T-helper 17 cell (primary cell): Measurements from ENCODE around the gene PIK3R5. TPM values are rescaled to one million over a fixed set of nuclear protein-coding genes. Genes with fewer than 3 reads are reported as not detected.
"Not testable (repeated sequence)": the region's sequence is repeated elsewhere in the genome, so short reads cannot be mapped to it uniquely, and the experiment has no call there.

Source experiments
- ATAC-seq: fragments of 150-1000 bp; cut with Tn5 transposase; 2 replicates; pipeline ENCODE4 v1.10.0; 2021; ENCODE audit warnings: mild to moderate bottlenecking, moderate library complexity
- DNase-seq, 3 donors: peaks; one replicate each; pipeline versions ENCODE4 v3.0.0 to v3.0.0-alpha.2; 2020 to 2021
- H3K9me3 ChIP-seq: one replicate; pipeline ENCODE4 v1.7.0; 2013; ENCODE audit warnings: low read length, mild to moderate bottlenecking; ENCODE audit not compliant: control insufficient read depth, poor library complexity, severe bottlenecking
- H3K27ac Mint-ChIP-seq: one replicate; pipeline ENCODE4 v1.8.0; 2022; ENCODE audit warnings: mild to moderate bottlenecking, moderate library complexity, mixed read lengths
- H3K27me3 Mint-ChIP-seq: one replicate; pipeline ENCODE4 v1.8.0; 2022; ENCODE audit warnings: mixed read lengths
- H3K36me3 Mint-ChIP-seq: one replicate; pipeline ENCODE4 v1.8.0; 2022; ENCODE audit warnings: low read depth, mixed read lengths
- H3K4me1 Mint-ChIP-seq: one replicate; pipeline ENCODE4 v1.8.0; 2022; ENCODE audit warnings: mild to moderate bottlenecking, mixed read lengths
- H3K4me3 Mint-ChIP-seq: one replicate; pipeline ENCODE4 v1.8.0; 2022; ENCODE audit warnings: mild to moderate bottlenecking, moderate library complexity, mixed read lengths
- total RNA-seq, 4 donors: library from RNA in 2 of 4; stranded (reverse) in 2 of 4; gene quantifications; one replicate each; pipeline ENCODE4 v1.2.3 and lab custom pipeline; 2022 to 2026

Gene PIK3R5
- total RNA-seq, 2 donors from 2014 or later: 164 to 177 TPM

GRCh38 chr17:8865385-8865784 is 100.1 kb downstream of the PIK3R5 start:
- Mint-ChIP-seq H3K36me3 (no peaks in the 10 kb centered on the region), H3K4me3 (no peak overlapping the region), H3K27me3 (no peaks in the 10 kb centered on the region), H3K4me1 (peaks cover 27% of the 10 kb centered on the region), H3K27ac (no peak overlapping the region)
- ATAC-seq (no peak), DNase-seq (no peak)
- H3K9me3 ChIP-seq: no peaks in the 10 kb centered on the region

- no peak overlapping the region for H3K27ac Mint-ChIP-seq
- DNase-seq (no peak), ATAC-seq (no peak)
- H3K4me1 Mint-ChIP-seq: peaks cover 16% of the 10 kb centered on the region
- no peak overlapping the region for H3K4me3 Mint-ChIP-seq
- no peaks in the 10 kb centered on the region for H3K9me3 ChIP-seq
- H3K36me3 Mint-ChIP-seq: no peaks in the 10 kb centered on the region
- no peaks in the 10 kb centered on the region for H3K27me3 Mint-ChIP-seq
Observed at GRCh38 chr17:8862213-8863056, 103.1 kb downstream of the PIK3R5 start.

- no peak for ATAC-seq
Observed at GRCh38 chr17:8861495-8862181, 103.9 kb downstream of the PIK3R5 start.

GRCh38 chr17:8859804-8860430 is 105.6 kb downstream of the PIK3R5 start:
- Mint-ChIP-seq H3K4me3 (no peak overlapping the region), H3K27me3 (no peaks in the 10 kb centered on the region), H3K4me1 (peaks cover 10% of the 10 kb centered on the region), H3K36me3 (no peaks in the 10 kb centered on the region), H3K27ac (no peak overlapping the region)
- DNase-seq (no peak), ATAC-seq (no peak)
- H3K9me3 ChIP-seq: no peaks in the 10 kb centered on the region

More at GRCh38 chr17:8861495-8862181, 103.9 kb downstream of the PIK3R5 start:
- Mint-ChIP-seq H3K36me3 (no peaks in the 10 kb centered on the region), H3K27ac (peak overlapping the region; percentile 34), H3K27me3 (no peaks in the 10 kb centered on the region), H3K4me3 (no peak overlapping the region), H3K4me1 (peaks cover 12% of the 10 kb centered on the region)
- no peaks in the 10 kb centered on the region for H3K9me3 ChIP-seq
- no peak for DNase-seq

DNA sequence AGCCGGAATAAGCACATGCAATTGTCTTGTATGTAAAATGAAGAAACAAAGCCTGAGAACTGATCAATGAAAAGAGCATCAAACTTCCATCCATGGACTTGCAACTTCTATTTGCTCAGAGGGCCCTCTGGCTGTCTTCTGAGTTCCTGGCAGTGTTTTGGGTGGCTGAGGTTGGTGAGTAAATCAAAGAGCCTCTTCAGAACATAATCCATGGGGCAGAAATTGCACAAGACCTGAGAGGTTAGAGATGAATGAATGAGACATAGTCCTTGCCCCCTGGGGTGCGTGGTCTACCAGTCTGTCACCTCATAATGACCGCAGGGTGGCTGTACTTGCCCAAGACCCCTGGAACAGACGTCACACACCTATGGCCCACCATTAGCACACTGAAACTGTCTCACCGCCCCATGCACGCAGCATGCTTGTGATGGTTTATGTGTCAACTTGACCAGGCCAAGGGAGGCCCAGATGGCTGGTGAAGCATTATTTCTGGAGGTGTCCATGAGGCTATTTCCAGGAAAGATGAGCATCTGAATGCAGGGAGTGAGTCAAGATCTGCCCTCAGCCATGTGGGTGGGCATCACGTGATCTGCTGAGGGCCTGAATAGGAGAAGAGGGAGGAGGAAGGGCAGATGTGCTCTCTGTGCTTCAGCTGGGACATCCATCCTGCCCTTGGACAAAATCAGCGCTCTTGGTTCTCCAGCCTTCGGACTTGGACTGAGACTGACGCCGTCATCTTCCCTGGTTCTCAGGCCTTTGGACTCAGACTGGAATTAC is 106.3 kb downstream of the PIK3R5 start:
- DNase-seq (no peak), ATAC-seq (no peak)
- Mint-ChIP-seq H3K27me3 (no peaks in the 10 kb centered on the region), H3K4me1 (peaks cover 10% of the 10 kb centered on the region), H3K36me3 (no peaks in the 10 kb centered on the region), H3K27ac (no peak overlapping the region), H3K4me3 (no peak overlapping the region)
- H3K9me3 ChIP-seq: no peaks in the 10 kb centered on the region

DNA sequence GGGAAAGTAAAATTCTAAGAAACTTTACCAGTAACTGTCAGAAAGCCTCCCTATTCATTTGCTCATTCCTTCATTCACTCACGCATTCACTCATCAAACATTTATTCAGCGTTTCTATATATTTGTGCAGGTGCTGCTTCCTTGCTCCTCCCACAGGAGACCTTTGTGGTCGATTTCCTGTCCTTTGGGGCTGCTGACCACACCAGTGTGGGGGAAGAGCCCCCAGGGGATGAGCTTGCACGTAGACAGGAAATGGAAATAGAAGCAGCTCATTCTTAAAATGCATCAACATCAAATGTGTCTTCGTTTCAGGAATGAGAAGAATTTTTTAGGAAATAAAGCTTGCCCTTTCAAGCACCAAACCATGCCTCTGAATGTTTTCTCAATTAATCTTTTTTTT is 107.6 kb downstream of the PIK3R5 start:
- Mint-ChIP-seq H3K36me3 (no peaks in the 10 kb centered on the region), H3K4me1 (peaks cover 10% of the 10 kb centered on the region), H3K4me3 (peak overlapping the region; percentile 45), H3K27ac (no peak overlapping the region), H3K27me3 (no peaks in the 10 kb centered on the region)
- ATAC-seq (peak; percentile 28), DNase-seq (no peak)
- H3K9me3 ChIP-seq: no peaks in the 10 kb centered on the region

- H3K9me3 ChIP-seq: no peaks in the 10 kb centered on the region
- DNase-seq (no peak), ATAC-seq (no peak)
- Mint-ChIP-seq H3K36me3 (no peaks in the 10 kb centered on the region), H3K4me3 (no peak overlapping the region), H3K27me3 (no peaks in the 10 kb centered on the region), H3K27ac (no peak overlapping the region), H3K4me1 (peaks cover 10% of the 10 kb centered on the region)
Observed at GRCh38 chr17:8856869-8857575, 108.5 kb downstream of the PIK3R5 start.

- H3K4me1 Mint-ChIP-seq, H3K4me3 Mint-ChIP-seq, H3K36me3 Mint-ChIP-seq, H3K27me3 Mint-ChIP-seq, H3K9me3 ChIP-seq, DNase-seq, ATAC-seq, H3K27ac Mint-ChIP-seq: not testable (repeated sequence)
Observed at GRCh38 chr17:8856205-8856603, 109.3 kb downstream of the PIK3R5 start.

GRCh38 chr17:8855477-8856204 is 109.9 kb downstream of the PIK3R5 start:
- H3K4me1 Mint-ChIP-seq: peaks cover 10% of the 10 kb centered on the region
- no peak overlapping the region for H3K4me3 Mint-ChIP-seq
- DNase-seq (no peak), ATAC-seq (no peak)
- H3K27me3 Mint-ChIP-seq: peaks cover 5% of the 10 kb centered on the region
- no peaks in the 10 kb centered on the region for H3K9me3 ChIP-seq
- H3K36me3 Mint-ChIP-seq: peaks cover 3% of the 10 kb centered on the region
- H3K27ac Mint-ChIP-seq: no peak overlapping the region

GRCh38 chr17:8851600-8851999 is 113.9 kb downstream of the PIK3R5 start:
- H3K4me3 Mint-ChIP-seq: no peak overlapping the region
- H3K4me1 Mint-ChIP-seq: peaks cover 2% of the 10 kb centered on the region
- peaks cover 3% of the 10 kb centered on the region for H3K36me3 Mint-ChIP-seq
- ATAC-seq (no peak), DNase-seq (no peak)
- no peaks in the 10 kb centered on the region for H3K9me3 ChIP-seq
- H3K27ac Mint-ChIP-seq: no peak overlapping the region
- peaks cover 5% of the 10 kb centered on the region for H3K27me3 Mint-ChIP-seq

- no peaks in the 10 kb centered on the region for H3K9me3 ChIP-seq
- H3K27ac Mint-ChIP-seq: no peak overlapping the region
- peaks cover 2% of the 10 kb centered on the region for H3K4me1 Mint-ChIP-seq
- H3K36me3 Mint-ChIP-seq: peaks cover 3% of the 10 kb centered on the region
- ATAC-seq (no peak), DNase-seq (no peak)
- no peak overlapping the region for H3K4me3 Mint-ChIP-seq
- H3K27me3 Mint-ChIP-seq: peaks cover 5% of the 10 kb centered on the region
Observed at GRCh38 chr17:8849311-8850041, 116.0 kb downstream of the PIK3R5 start.
